Measurements from ENCODE around the gene PEG3. TPM values are rescaled to one million over a fixed set of nuclear protein-coding genes. Genes with fewer than 3 reads are reported as not detected.

The PEG3 gene
- total and polyA plus RNA-seq, 2 of the 13 experiments (the other 11 are each of a cell fraction or from before 2014, with no cell fraction given): 217 to 394 TPM

DNA sequence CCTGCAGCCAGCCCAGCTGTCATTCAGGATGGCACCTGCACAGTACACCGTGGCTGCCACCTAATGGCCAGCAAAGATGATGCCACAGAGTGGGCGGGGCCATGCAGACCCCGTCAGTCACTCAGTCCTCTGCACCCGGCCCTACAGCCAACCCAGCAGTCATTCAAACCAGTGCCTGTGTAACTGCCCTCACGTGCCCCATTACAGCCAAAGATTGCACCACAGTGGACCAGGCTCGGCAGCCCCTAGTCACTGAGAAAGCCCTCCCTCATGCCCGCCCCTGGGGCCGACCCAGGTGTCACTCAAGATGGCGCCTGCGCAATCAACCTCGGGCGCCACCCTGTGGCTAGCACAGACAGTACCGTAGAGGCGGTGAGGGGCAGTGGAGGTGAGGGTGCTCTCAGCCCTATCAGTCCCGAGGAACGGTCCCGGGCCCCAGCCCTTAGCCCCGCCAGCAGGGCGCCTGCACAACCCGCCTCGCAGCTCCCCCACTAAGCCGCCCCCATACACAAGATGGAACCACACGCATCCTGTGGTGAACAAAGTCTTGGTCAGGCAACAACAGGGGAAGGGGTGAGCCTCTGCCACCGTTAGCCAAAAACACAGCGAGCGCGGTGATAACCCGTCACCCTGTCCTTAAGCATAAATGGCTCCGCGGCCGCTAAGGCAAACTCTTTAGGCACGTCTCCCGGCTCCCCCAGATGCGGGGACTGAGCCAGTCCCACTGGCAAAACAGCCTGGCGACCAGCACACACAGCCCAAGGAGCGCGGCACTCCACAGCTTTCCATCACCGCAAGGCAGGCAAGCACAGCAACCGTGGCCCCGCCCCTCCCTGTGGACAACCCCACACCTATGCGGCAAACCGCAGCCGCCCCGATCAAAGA is 2.3 kb downstream of the PEG3 start (continued):
- TF ChIP-seq, protein P1, sequence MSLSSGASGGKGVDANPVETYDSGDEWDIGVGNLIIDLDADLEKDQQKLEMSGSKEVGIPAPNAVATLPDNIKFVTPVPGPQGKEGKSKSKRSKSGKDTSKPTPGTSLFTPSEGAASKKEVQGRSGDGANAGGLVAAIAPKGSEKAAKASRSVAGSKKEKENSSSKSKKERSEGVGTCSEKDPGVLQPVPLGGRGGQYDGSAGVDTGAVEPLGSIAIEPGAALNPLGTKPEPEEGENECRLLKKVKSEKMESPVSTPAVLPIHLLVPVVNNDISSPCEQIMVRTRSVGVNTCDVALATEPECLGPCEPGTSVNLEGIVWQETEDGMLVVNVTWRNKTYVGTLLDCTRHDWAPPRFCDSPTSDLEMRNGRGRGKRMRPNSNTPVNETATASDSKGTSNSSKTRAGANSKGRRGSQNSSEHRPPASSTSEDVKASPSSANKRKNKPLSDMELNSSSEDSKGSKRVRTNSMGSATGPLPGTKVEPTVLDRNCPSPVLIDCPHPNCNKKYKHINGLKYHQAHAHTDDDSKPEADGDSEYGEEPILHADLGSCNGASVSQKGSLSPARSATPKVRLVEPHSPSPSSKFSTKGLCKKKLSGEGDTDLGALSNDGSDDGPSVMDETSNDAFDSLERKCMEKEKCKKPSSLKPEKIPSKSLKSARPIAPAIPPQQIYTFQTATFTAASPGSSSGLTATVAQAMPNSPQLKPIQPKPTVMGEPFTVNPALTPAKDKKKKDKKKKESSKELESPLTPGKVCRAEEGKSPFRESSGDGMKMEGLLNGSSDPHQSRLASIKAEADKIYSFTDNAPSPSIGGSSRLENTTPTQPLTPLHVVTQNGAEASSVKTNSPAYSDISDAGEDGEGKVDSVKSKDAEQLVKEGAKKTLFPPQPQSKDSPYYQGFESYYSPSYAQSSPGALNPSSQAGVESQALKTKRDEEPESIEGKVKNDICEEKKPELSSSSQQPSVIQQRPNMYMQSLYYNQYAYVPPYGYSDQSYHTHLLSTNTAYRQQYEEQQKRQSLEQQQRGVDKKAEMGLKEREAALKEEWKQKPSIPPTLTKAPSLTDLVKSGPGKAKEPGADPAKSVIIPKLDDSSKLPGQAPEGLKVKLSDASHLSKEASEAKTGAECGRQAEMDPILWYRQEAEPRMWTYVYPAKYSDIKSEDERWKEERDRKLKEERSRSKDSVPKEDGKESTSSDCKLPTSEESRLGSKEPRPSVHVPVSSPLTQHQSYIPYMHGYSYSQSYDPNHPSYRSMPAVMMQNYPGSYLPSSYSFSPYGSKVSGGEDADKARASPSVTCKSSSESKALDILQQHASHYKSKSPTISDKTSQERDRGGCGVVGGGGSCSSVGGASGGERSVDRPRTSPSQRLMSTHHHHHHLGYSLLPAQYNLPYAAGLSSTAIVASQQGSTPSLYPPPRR (CRISPR knock-in tag; IDR thresholded peaks at IDR 0.05; ENCODE audit: borderline replicate concordance): 0 out of 2 replicates have a peak, but pooled peaks have one; percentile 17
- TF ChIP-seq POGZ (CRISPR knock-in tag; IDR thresholded peaks at IDR 0.05): 0 out of 2 replicates have a peak, but pooled peaks have one; percentile 43
- TF ChIP-seq ZNF777 (CRISPR knock-in tag; IDR thresholded peaks at IDR 0.05): 0 out of 2 replicates have a peak, but pooled peaks have one; percentile 19
- TF ChIP-seq KDM5B (CRISPR knock-in tag; IDR thresholded peaks at IDR 0.05; ENCODE audit: borderline replicate concordance): 0 out of 2 replicates have a peak, but pooled peaks have one; percentile 1
- no peak for TF ChIP-seq ZFP82 (CRISPR knock-in tag; IDR thresholded peaks at IDR 0.05; ENCODE audit: borderline replicate concordance)
- peak; percentile 63; the same call in 1 of the 2 replicates for TF ChIP-seq TGIF2 (CRISPR knock-in tag; IDR thresholded peaks at IDR 0.05)
- no peak for TF ChIP-seq ZNF562 (CRISPR knock-in tag; IDR thresholded peaks at IDR 0.05; ENCODE audit: borderline replicate concordance)
- TF ChIP-seq, protein P2, sequence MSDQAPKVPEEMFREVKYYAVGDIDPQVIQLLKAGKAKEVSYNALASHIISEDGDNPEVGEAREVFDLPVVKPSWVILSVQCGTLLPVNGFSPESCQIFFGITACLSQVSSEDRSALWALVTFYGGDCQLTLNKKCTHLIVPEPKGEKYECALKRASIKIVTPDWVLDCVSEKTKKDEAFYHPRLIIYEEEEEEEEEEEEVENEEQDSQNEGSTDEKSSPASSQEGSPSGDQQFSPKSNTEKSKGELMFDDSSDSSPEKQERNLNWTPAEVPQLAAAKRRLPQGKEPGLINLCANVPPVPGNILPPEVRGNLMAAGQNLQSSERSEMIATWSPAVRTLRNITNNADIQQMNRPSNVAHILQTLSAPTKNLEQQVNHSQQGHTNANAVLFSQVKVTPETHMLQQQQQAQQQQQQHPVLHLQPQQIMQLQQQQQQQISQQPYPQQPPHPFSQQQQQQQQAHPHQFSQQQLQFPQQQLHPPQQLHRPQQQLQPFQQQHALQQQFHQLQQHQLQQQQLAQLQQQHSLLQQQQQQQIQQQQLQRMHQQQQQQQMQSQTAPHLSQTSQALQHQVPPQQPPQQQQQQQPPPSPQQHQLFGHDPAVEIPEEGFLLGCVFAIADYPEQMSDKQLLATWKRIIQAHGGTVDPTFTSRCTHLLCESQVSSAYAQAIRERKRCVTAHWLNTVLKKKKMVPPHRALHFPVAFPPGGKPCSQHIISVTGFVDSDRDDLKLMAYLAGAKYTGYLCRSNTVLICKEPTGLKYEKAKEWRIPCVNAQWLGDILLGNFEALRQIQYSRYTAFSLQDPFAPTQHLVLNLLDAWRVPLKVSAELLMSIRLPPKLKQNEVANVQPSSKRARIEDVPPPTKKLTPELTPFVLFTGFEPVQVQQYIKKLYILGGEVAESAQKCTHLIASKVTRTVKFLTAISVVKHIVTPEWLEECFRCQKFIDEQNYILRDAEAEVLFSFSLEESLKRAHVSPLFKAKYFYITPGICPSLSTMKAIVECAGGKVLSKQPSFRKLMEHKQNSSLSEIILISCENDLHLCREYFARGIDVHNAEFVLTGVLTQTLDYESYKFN (CRISPR knock-in tag; conservative IDR thresholded peaks at IDR 0.05): 0 out of 2 replicates have a peak, but pooled peaks have one; percentile 13
- TF ChIP-seq HDAC1 (CRISPR knock-in tag; IDR thresholded peaks at IDR 0.05): 0 out of 2 replicates have a peak, but pooled peaks have one; percentile 8
- TF ChIP-seq NKX3-1 (CRISPR knock-in tag; IDR thresholded peaks at IDR 0.05): 0 out of 2 replicates have a peak, but pooled peaks have one; percentile 25
- TF ChIP-seq, protein P3, sequence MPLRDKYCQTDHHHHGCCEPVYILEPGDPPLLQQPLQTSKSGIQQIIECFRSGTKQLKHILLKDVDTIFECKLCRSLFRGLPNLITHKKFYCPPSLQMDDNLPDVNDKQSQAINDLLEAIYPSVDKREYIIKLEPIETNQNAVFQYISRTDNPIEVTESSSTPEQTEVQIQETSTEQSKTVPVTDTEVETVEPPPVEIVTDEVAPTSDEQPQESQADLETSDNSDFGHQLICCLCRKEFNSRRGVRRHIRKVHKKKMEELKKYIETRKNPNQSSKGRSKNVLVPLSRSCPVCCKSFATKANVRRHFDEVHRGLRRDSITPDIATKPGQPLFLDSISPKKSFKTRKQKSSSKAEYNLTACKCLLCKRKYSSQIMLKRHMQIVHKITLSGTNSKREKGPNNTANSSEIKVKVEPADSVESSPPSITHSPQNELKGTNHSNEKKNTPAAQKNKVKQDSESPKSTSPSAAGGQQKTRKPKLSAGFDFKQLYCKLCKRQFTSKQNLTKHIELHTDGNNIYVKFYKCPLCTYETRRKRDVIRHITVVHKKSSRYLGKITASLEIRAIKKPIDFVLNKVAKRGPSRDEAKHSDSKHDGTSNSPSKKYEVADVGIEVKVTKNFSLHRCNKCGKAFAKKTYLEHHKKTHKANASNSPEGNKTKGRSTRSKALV (CRISPR knock-in tag; IDR thresholded peaks at IDR 0.05): 0 out of 2 replicates have a peak, but pooled peaks have one; percentile 31
- TF ChIP-seq PAF1 (CRISPR knock-in tag; IDR thresholded peaks at IDR 0.05): peak; percentile 24; the same call in 1 of the 2 replicates
- TF ChIP-seq, protein P4, sequence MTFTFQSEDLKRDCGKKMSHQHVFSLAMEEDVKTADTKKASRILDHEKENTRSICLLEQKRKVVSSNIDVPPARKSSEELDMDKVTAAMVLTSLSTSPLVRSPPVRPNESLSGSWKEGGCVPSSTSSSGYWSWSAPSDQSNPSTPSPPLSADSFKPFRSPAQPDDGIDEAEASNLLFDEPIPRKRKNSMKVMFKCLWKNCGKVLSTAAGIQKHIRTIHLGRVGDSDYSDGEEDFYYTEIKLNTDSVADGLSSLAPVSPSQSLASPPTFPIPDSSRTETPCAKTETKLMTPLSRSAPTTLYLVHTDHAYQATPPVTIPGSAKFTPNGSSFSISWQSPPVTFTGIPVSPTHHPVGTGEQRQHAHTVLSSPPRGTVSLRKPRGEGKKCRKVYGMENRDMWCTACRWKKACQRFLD (CRISPR knock-in tag; IDR thresholded peaks at IDR 0.05; ENCODE audit: borderline replicate concordance): 0 out of 2 replicates have a peak, but pooled peaks have one; percentile 17

Data from HepG2 (cell line).